ENCODE measurements around the gene SMIM14. TPM values are rescaled to one million over a fixed set of nuclear protein-coding genes. Genes with fewer than 3 reads are reported as not detected.
A peak's percentile ranks its signal among the peaks of the same experiment; 100 is the strongest.
"Not testable (repeated sequence)": the region's sequence is repeated elsewhere in the genome, so short reads cannot be mapped to it uniquely, and the experiment has no call there.

SMIM14 gene
- total RNA-seq, 1 donor from 2014 or later = 61.2 TPM

DNA sequence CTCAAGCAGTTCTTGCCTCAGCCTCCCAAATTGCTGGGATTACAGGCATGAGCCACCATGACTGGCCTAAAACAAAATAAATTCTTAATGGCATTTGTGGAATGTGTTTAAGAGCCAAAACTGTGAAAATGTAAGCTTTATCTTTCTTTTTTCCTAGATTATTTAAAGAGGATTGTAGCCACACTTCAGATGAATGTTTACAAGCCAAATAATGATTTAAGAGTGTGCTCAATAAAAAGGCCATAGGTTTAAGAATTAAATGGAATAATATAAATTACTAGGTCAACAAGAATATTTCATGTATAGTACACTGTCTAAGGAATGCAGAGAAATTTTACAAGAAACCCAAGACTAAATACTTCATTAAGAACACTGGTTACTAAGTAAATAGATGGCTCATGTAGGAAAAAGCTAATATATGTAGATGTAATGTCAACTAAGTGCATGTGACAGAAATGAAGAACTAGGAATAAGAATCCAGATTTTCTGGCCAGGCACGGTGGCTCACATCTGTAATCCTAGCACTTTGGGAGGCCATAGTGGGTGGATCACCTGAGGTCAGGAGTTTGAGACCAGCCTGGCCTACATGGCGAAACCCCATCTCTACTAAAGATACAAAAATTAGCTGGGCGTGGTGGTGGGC lies 90.1 kb downstream of the SMIM14 start:
- Histone ChIP-seq H3K27ac (no peak overlapping the region), H3K27me3 (ENCODE audit: low read depth) (no peaks in the 10 kb centered on the region), H3K4me1 (no peaks in the 10 kb centered on the region), H3K9me3 (no peaks in the 10 kb centered on the region), H3K36me3 (peaks cover 32% of the 10 kb centered on the region), H3K4me3 (no peak overlapping the region)
- ATAC-seq = no peak
- intact Hi-C loops (cut with DNase I) = no loop called here
- TF ChIP-seq, protein P1, sequence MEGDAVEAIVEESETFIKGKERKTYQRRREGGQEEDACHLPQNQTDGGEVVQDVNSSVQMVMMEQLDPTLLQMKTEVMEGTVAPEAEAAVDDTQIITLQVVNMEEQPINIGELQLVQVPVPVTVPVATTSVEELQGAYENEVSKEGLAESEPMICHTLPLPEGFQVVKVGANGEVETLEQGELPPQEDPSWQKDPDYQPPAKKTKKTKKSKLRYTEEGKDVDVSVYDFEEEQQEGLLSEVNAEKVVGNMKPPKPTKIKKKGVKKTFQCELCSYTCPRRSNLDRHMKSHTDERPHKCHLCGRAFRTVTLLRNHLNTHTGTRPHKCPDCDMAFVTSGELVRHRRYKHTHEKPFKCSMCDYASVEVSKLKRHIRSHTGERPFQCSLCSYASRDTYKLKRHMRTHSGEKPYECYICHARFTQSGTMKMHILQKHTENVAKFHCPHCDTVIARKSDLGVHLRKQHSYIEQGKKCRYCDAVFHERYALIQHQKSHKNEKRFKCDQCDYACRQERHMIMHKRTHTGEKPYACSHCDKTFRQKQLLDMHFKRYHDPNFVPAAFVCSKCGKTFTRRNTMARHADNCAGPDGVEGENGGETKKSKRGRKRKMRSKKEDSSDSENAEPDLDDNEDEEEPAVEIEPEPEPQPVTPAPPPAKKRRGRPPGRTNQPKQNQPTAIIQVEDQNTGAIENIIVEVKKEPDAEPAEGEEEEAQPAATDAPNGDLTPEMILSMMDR (IDR thresholded peaks at IDR 0.05) = no peak
- no peak for DNase-seq

DNA sequence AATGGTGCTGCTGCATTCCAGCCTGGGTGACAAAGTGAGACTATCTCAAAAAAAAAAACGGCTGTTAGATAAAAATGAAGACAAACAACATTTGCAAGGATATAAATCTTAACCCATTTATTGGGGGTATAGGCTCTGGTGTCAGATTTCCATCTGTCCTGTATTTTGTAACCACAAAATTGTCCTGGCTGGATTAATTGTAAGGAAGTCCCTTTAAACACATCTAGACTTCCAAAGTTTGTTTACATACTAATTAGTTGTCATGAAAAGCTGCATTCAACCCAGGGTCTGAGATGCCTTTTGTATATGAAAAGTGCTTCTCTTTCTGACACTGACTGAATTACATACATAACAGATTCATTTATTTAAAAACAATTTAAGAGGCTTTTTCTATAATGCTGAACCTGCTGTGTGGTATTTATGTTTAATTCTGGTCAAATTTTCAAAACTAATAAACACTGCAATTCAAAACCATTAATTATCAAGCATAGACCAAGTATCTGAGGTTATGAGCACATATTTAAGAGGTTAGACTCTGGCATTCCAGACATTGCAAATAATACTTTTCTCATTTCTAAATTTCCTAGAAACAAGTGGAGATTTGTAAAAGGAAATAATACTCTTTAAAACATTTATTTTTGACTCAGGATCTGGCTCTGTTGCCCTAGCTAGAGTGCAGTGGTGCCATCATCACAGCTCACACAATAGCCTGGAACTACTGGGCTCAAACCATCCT lies 93.9 kb downstream of the SMIM14 start:
- DNase-seq = no peak

DNA sequence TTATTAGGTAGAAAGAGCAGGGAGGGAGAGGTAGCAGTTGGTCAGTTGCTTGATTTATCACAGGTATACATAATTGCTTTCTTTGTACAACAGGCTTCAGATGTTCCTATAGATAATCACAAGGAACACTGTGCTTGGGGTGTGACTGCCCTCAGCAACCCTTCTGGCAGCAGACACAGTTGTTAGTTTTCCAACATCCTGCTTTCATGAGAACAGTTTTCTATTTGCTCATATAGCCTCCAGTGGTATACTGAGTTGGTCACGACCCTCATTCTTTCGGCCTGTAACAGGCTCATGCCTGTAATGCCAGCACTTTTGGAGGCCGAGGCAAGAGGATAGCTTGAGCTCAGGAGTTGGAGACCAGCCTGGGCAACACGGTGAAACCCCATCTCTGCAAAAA lies 94.6 kb downstream of the SMIM14 start:
- ATAC-seq; H3K27ac ChIP-seq; DNase-seq; H3K9me3 ChIP-seq; H3K4me3 ChIP-seq; H3K36me3 ChIP-seq; H3K27me3 ChIP-seq (ENCODE audit: low read depth); intact Hi-C loops (cut with DNase I); H3K4me1 ChIP-seq: not testable (repeated sequence)

More for the DNA sequence above, 93.9 kb downstream of the SMIM14 start:
- TF ChIP-seq, protein P1 (IDR thresholded peaks at IDR 0.05) = no peak
- H3K27ac ChIP-seq = no peak overlapping the region
- H3K4me1 ChIP-seq = no peaks in the 10 kb centered on the region
- H3K27me3 ChIP-seq (ENCODE audit: low read depth) = no peaks in the 10 kb centered on the region
- no peak overlapping the region for H3K4me3 ChIP-seq
- H3K9me3 ChIP-seq = no peaks in the 10 kb centered on the region
- intact Hi-C loops (cut with DNase I) = no loop called here
- ATAC-seq = no peak
- peaks cover 4% of the 10 kb centered on the region for H3K36me3 ChIP-seq

DNA sequence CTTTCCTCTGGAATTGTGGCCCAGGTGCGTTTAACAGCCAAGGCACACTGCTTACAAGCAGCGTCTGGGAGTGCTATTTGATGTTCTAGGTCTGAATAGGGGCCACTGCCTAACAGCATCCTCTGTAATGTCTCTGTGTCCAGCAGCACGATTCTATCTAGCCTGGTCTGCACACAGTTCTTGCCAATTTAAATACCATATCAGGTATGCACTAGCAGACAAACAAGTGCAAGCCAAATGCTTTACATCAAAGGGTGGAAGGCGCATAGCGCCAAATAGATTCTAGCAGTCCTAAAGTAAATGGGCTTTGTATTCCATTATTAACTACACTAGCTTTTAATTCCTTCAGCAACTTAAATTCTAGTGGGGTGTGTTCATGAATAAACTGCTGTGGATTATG lies 95.6 kb downstream of the SMIM14 start:
- no peak for ATAC-seq

DNA sequence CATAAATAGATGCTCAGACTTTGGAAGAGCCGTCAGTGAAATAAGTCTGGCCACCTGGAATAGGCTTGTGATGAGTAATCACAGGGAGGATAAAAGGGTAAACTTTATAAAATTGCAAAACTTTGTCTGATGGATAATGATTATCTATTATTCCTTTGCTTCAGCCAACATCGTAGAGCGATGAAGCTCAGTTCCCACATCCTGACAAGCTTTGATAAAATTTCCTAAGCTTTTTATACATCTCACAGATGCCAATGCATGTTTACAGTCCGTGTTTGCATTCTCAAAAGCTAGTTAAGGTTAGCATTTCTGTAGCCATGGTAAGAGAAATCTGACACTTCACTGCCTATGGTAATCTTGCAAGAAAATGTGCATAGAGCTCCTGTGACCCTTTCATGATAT lies 96.1 kb downstream of the SMIM14 start:
- no peak overlapping the region for H3K27ac ChIP-seq
- H3K36me3 ChIP-seq = no peaks in the 10 kb centered on the region
- no peaks in the 10 kb centered on the region for H3K4me1 ChIP-seq
- H3K9me3 ChIP-seq = no peaks in the 10 kb centered on the region
- TF ChIP-seq, protein P1 (IDR thresholded peaks at IDR 0.05) = no peak
- H3K4me3 ChIP-seq = no peak overlapping the region
- no peaks in the 10 kb centered on the region for H3K27me3 ChIP-seq (ENCODE audit: low read depth)
- intact Hi-C loops (cut with DNase I) = no loop called here
- DNase-seq (no peak), ATAC-seq (no peak)

More for the DNA sequence above, 95.6 kb downstream of the SMIM14 start:
- Histone ChIP-seq H3K9me3 (no peaks in the 10 kb centered on the region), H3K27ac (no peak overlapping the region), H3K4me3 (no peak overlapping the region), H3K27me3 (ENCODE audit: low read depth) (no peaks in the 10 kb centered on the region), H3K4me1 (no peaks in the 10 kb centered on the region), H3K36me3 (no peaks in the 10 kb centered on the region)
- intact Hi-C loops (cut with DNase I) = no loop called here
- TF ChIP-seq, protein P1 (IDR thresholded peaks at IDR 0.05) = no peak
- no peak for DNase-seq

DNA sequence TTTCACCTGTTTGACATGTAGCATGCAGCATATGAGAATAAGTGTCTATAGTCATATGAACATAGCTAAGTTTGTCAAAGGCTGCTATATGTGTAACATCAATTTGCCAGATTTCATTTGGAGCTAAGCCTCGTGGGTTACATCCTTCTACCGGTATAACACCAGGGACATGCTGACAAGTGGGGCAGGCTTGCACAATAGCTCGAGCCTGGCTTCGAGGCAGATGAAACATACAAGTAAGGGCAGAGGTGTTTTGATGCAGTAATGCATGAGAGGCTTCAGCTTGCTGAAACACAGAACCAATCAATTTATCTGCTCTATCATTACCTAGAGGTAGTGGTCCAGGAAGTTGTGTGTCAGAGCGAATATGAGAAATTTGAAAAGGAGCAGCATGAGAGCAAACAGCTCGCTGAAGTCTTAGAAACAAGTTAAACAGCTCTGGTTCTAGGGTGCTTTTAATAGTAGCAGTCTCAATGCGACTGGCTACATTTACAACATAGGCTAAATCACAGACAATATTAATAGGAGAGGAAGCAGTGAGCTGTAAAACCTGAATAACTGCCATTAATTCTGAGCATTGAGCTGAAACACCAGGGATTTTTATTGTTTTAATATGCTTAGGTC lies 96.6 kb downstream of the SMIM14 start:
- H3K36me3 ChIP-seq = no peaks in the 10 kb centered on the region
- no peak overlapping the region for H3K4me3 ChIP-seq
- no peak overlapping the region for H3K27ac ChIP-seq
- no peak for DNase-seq
- no peaks in the 10 kb centered on the region for H3K4me1 ChIP-seq
- no peaks in the 10 kb centered on the region for H3K9me3 ChIP-seq
- H3K27me3 ChIP-seq (ENCODE audit: low read depth) = no peaks in the 10 kb centered on the region
- peak in 1 of 2 donors; percentile 36 for ATAC-seq
- intact Hi-C loops (cut with DNase I) = no loop called here
- TF ChIP-seq, protein P1 (IDR thresholded peaks at IDR 0.05) = no peak
